MCF 10A (cell line): ENCODE data around the gene RPS6KA4. TPM values are rescaled to one million over a fixed set of nuclear protein-coding genes. Genes with fewer than 3 reads are reported as not detected.

Experiments
- BruUV-seq: library from RNA; stranded (reverse); fragments of 400-500 nt; replicated peaks from 2 replicates; lab custom pipeline; 2021; lab: Mats Ljungman, UMichigan
- CTCF ChIA-PET: fragments of 300-600 bp; sonication (Branson Sonifier 250); formaldehyde crosslinking; extraction: SDS; loops from one replicate; lab custom pipeline; 2021; ENCODE audit warnings: antibody characterized with exemption, inconsistent platforms; lab: Yijun Ruan, JAX
- POLR2A ChIA-PET: fragments of 300-600, 350-650 bp; sonication (Branson Sonifier 250); formaldehyde crosslinking; extraction: SDS; loops from one replicate; lab custom pipeline; 2020; ENCODE audit warnings: antibody characterized with exemption, inconsistent platforms; lab: Yijun Ruan, JAX
- DNase-seq: peaks from one replicate; pipeline ENCODE4 v3.0.0-alpha.2; 2018; ENCODE audit not compliant: unreplicated experiment
- H3K27ac Mint-ChIP-seq: one replicate; pipeline ENCODE4 v1.8.0; 2022; ENCODE audit warnings: mild to moderate bottlenecking, low read depth, mixed read lengths; ENCODE audit not compliant: unreplicated experiment
- H3K27me3 Mint-ChIP-seq: one replicate; pipeline ENCODE4 v1.8.0; 2022; ENCODE audit warnings: mixed read lengths; ENCODE audit not compliant: insufficient read depth, unreplicated experiment
- H3K36me3 Mint-ChIP-seq: one replicate; pipeline ENCODE4 v1.8.0; 2022; ENCODE audit warnings: mild to moderate bottlenecking, moderate library complexity, mixed read lengths; ENCODE audit not compliant: insufficient read depth, unreplicated experiment
- H3K4me1 Mint-ChIP-seq: one replicate; pipeline ENCODE4 v1.8.0; 2022; ENCODE audit warnings: mixed read lengths; ENCODE audit not compliant: insufficient read depth, unreplicated experiment
- H3K4me3 Mint-ChIP-seq: one replicate; pipeline ENCODE4 v1.8.0; 2022; ENCODE audit warnings: mild to moderate bottlenecking, moderate library complexity, mixed read lengths; ENCODE audit not compliant: unreplicated experiment
- H3K9me3 Mint-ChIP-seq: one replicate; pipeline ENCODE4 v1.8.0; 2022; ENCODE audit warnings: mixed read lengths; ENCODE audit not compliant: unreplicated experiment
- intact Hi-C: fragments of 100-400 bp; cut with micrococcal nuclease; formaldehyde crosslinking; loops from 2 replicates; pipeline ENCODE4 v1.14.1; 2022
- total RNA-seq: library from RNA; stranded (reverse); gene quantifications from 2 replicates; pipeline ENCODE4 v1.2.3, GENCODE V29; 2022
- TF ChIP-seq, protein P1 (sequence below): fragments of 200-600 bp; IDR thresholded peaks from one replicate; pipeline ENCODE4 v1.8.0; 2022; ENCODE audit warnings: antibody characterized with exemption, mild to moderate bottlenecking; ENCODE audit not compliant: unreplicated experiment

Gene RPS6KA4
- total RNA-seq, 1 experiment from 2014 or later = 42.5 TPM

DNA sequence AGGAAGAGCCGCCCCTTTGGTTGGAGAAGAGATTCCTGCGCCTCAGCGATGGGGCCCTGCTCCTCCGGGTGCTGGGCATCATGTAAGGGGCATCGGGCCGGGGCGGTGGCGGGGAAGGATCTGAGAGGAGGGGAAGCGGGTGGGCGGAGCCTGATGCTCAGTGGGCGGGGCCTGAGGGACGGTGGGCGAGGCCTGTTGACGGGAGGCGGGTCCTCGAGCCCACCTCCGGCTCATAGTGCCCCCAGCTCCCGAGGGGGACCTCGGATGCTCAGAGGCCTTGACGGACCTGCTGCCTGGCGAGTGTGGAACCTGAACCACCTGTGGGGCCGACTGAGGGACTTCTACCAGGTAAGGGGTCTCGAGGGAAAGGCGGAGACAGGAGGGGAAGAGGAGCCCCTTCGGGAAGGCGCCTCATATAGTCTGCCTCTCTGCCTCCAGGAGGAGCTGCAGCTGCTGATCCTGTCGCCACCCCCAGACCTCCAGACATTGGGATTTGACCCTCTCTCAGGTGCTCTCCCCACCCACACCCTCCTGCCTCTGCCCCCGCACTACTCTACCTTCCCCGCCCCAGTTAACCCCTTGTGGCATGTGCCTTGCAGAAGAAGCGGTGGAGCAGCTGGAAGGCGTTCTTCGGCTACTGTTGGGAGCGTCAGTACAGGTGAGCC lies 18.2 kb upstream of the RPS6KA4 start:
- TF ChIP-seq, protein P1, sequence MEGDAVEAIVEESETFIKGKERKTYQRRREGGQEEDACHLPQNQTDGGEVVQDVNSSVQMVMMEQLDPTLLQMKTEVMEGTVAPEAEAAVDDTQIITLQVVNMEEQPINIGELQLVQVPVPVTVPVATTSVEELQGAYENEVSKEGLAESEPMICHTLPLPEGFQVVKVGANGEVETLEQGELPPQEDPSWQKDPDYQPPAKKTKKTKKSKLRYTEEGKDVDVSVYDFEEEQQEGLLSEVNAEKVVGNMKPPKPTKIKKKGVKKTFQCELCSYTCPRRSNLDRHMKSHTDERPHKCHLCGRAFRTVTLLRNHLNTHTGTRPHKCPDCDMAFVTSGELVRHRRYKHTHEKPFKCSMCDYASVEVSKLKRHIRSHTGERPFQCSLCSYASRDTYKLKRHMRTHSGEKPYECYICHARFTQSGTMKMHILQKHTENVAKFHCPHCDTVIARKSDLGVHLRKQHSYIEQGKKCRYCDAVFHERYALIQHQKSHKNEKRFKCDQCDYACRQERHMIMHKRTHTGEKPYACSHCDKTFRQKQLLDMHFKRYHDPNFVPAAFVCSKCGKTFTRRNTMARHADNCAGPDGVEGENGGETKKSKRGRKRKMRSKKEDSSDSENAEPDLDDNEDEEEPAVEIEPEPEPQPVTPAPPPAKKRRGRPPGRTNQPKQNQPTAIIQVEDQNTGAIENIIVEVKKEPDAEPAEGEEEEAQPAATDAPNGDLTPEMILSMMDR = no peak
- H3K4me3 Mint-ChIP-seq = no peak overlapping the region
- H3K27me3 Mint-ChIP-seq = no peaks in the 10 kb centered on the region
- ChIA-PET POLR2A (interaction anchor here (1.2 to 15.4 kb wide), 5 partner anchors 9 to 69 kb away, joined by 3 to 285 read pairs (median 11); partner anchors contain the start of genes PRDX5 and TRMT112), CTCF (interaction anchor here (0.6 to 4.2 kb wide), 11 partner anchors 8 to 433 kb away, joined by 3 to 58 read pairs (median 4); partner anchors contain the start of genes PRDX5 and TRMT112)
- no peak overlapping the region for H3K27ac Mint-ChIP-seq
- no peaks in the 10 kb centered on the region for H3K36me3 Mint-ChIP-seq
- intact Hi-C loops = no loop called here
- H3K9me3 Mint-ChIP-seq = no peaks in the 10 kb centered on the region
- BruUV-seq = no TSS peak
- peaks cover 10% of the 10 kb centered on the region for H3K4me1 Mint-ChIP-seq
- DNase-seq = no peak

DNA sequence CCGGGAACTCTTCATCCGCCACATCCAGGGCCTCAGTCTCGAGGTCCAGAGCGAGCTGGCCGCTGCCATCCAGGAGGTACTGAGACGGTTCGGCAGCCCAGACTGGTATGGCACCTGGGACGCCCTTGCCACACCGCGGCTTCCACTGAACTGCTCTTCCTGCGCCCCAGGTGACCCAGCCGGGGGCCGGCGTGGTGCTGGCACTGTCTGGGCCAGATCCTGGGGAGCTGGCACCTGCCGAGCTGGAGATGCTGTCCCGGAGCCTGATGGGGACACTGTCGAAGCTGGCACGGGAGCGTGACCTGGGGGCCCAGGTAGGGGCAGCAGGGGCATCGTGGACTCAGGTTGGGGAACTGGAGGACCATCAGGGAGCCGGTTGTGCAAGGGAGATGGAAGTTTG lies 17.5 kb upstream of the RPS6KA4 start:
- TF ChIP-seq, protein P1 = no peak
- H3K27ac Mint-ChIP-seq = no peak overlapping the region
- H3K9me3 Mint-ChIP-seq = no peaks in the 10 kb centered on the region
- no peaks in the 10 kb centered on the region for H3K36me3 Mint-ChIP-seq
- intact Hi-C loops = no loop called here
- no peak for DNase-seq
- H3K4me1 Mint-ChIP-seq = peaks cover 9% of the 10 kb centered on the region
- peak overlapping the region; percentile 14 for H3K4me3 Mint-ChIP-seq
- ChIA-PET CTCF (interaction anchor here (0.6 to 4.2 kb wide), 11 partner anchors 8 to 432 kb away, joined by 3 to 58 read pairs (median 4); partner anchors contain the start of genes PRDX5 and TRMT112), POLR2A (interaction anchor here (1.7 to 15.4 kb wide), 5 partner anchors 9 to 71 kb away, joined by 4 to 285 read pairs (median 11); partner anchors contain the start of genes PRDX5 and TRMT112)
- BruUV-seq = no TSS peak
- no peaks in the 10 kb centered on the region for H3K27me3 Mint-ChIP-seq

DNA sequence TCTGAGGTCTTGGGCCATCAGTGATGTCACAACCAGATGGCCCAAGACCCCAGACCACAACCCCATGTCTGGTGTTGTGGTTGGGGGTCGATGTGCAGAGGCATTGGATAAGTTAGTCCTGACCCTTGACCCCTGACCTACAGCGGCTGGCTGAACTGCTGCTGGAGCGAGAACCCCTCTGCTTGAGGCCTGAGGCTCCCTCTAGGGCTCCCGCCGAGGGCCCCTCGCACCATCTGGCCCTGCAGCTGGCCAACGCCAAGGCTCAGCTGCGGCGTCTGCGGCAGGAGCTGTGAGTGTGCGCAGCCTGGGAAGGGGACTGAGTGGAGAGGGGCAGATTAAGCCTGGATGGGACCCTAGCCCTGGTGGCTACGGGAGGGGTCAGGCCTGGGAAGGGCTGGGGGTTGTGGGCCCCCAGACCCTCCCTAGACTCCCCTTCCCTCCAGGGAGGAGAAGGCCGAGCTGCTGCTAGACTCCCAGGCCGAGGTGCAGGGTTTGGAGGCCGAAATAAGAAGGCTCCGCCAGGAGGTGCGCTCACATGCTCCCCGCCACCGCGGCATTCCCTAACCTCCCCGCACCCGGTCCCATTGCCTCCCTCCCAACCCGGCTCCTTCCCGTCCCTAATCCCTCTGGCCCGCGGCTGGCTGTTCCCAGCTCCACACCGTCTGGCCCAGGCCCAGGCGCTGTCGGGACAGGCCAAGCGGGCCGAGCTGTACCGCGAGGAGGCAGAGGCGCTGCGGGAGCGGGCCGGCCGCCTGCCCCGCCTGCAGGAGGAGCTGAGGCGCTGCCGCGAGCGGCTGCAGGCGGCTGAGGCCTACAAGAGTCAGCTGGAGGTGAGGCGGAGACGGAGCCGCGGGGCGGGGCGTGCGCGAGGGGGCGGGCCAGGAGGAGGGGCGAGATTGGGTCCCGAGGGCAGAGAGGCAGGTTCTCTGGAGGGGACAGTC lies 16.8 kb upstream of the RPS6KA4 start:
- H3K36me3 Mint-ChIP-seq = no peaks in the 10 kb centered on the region
- BruUV-seq = no TSS peak
- intact Hi-C loops = no loop called here
- TF ChIP-seq, protein P1 = peak; percentile 36
- peak; percentile 90 for DNase-seq
- peak overlapping the region; percentile 65 for H3K4me3 Mint-ChIP-seq
- H3K27ac Mint-ChIP-seq = peak overlapping the region; percentile 35
- POLR2A ChIA-PET = interaction anchor here (0.7 to 15.4 kb wide), 9 partner anchors 10 to 1889 kb away, joined by 3 to 285 read pairs (median 4); partner anchors contain the start of genes PRDX5 and TRMT112
- no peaks in the 10 kb centered on the region for H3K27me3 Mint-ChIP-seq
- peaks cover 12% of the 10 kb centered on the region for H3K4me1 Mint-ChIP-seq
- no peaks in the 10 kb centered on the region for H3K9me3 Mint-ChIP-seq
- CTCF ChIA-PET = interaction anchor here (0.6 to 4.2 kb wide), 13 partner anchors 8 to 432 kb away, joined by 3 to 58 read pairs (median 4); partner anchors contain the start of genes PRDX5 and TRMT112
